GM12878 (cell line): ENCODE results near the gene KISS1R. TPM values are rescaled to one million over a fixed set of nuclear protein-coding genes. Genes with fewer than 3 reads are reported as not detected.

ENCODE experiments used
- ATAC-seq: fragments of 200-7000 bp; cut with Tn5 transposase; 3 replicates; pipeline ENCODE4 v1.9.1; 2020; ENCODE audit warnings: mild to moderate bottlenecking, moderate library complexity
- BruUV-seq: library from RNA; stranded (reverse); fragments of 400-500 nt; replicated peaks from 2 replicates; lab custom pipeline; 2021; lab: Mats Ljungman, UMichigan
- CTCF ChIA-PET: fragments of 300-600 bp; sonication (Branson Sonifier 250); formaldehyde crosslinking; extraction: SDS; loops from one replicate; lab custom pipeline; 2021; ENCODE audit warnings: inconsistent platforms; lab: Yijun Ruan, JAX
- POLR2A ChIA-PET: fragments of 350-600 bp; formaldehyde crosslinking; extraction: SDS; loops from one replicate; lab custom pipeline; 2021; ENCODE audit warnings: inconsistent platforms; lab: Charles Lee
- RAD21 ChIA-PET: fragments of 300-600 bp; sonication (Branson Sonifier 250); formaldehyde crosslinking; loops from one replicate; lab custom pipeline; 2023; ENCODE audit warnings: antibody characterized with exemption; ENCODE audit not compliant: unreplicated experiment; lab: Charles Lee
- SMC1A ChIA-PET: fragments of 300-600 bp; sonication (Branson Sonifier 250); formaldehyde crosslinking; loops from one replicate; lab custom pipeline; 2023; ENCODE audit not compliant: unreplicated experiment, uncharacterized antibody; lab: Charles Lee
- DNase-seq: peaks from one replicate; pipeline ENCODE4 v3.0.0-alpha.2; 2011; ENCODE audit warnings: low read depth, low spot score
- FAIRE-seq: peaks from 3 replicates; lab custom pipeline; 2011; peaks lifted over from hg19 to GRCh38; lab: Jason Lieb, UNC
- H2AFZ ChIP-seq: 2 replicates; pipeline ENCODE4 v1.6.0; 2011; ENCODE audit warnings: low read depth, low read length, control low read depth; ENCODE audit not compliant: control insufficient read depth
- H3K27ac ChIP-seq: 2 replicates; pipeline ENCODE4 v1.5.1; 2011; ENCODE audit warnings: control low read depth; ENCODE audit not compliant: control insufficient read depth, insufficient read depth
- H3K27me3 ChIP-seq, 2 experiments: replicated peaks in 1 of 2; 2 replicates each; pipeline versions ENCODE4 v1.6.0 to v1.6.1; 2011; ENCODE audit warnings: low read length in 1 of 2; ENCODE audit not compliant: control insufficient read depth in 2 of 2, insufficient read depth in 2 of 2
- H3K36me3 ChIP-seq, 2 experiments: 2 replicates each; pipeline ENCODE4 v1.5.1; 2011; ENCODE audit warnings: low read length in 1 of 2; ENCODE audit not compliant: control insufficient read depth in 2 of 2, insufficient read depth in 2 of 2
- H3K4me1 ChIP-seq: 2 replicates; pipeline ENCODE4 v1.6.1; 2011; ENCODE audit warnings: mild to moderate bottlenecking, low read length, moderate library complexity, mixed read lengths; ENCODE audit not compliant: control insufficient read depth, insufficient read depth
- H3K4me2 ChIP-seq: 2 replicates; pipeline ENCODE4 v1.6.0; 2011; ENCODE audit warnings: control low read depth; ENCODE audit not compliant: control insufficient read depth, insufficient read depth
- H3K4me3 ChIP-seq: fragments of 200-600 bp; sonication (generic); 2 replicates; pipeline ENCODE4 v1.5.1; 2016
- H3K79me2 ChIP-seq: 2 replicates; pipeline ENCODE4 v1.6.0; 2011; ENCODE audit warnings: low read length; ENCODE audit not compliant: control insufficient read depth, insufficient read depth
- H3K9ac ChIP-seq: 2 replicates; pipeline ENCODE4 v1.8.0; 2011; ENCODE audit warnings: low read length, control low read depth, mixed read lengths; ENCODE audit not compliant: control insufficient read depth, insufficient read depth
- H3K9me3 ChIP-seq: replicated peaks from 3 replicates; pipeline ENCODE4 v1.5.1; 2011; ENCODE audit warnings: mild to moderate bottlenecking, low read length; ENCODE audit not compliant: control insufficient read depth, insufficient read depth
- H4K20me1 ChIP-seq: 2 replicates; pipeline ENCODE4 v1.6.0; 2011; ENCODE audit not compliant: control insufficient read depth, insufficient read depth
- ATF7 ChIP-seq: fragments of 450-650 bp; IDR thresholded peaks from 2 replicates; pipeline ENCODE4 v1.6.1; 2016; ENCODE audit warnings: low read depth, mild to moderate bottlenecking
- BMI1 ChIP-seq: fragments of 450-650 bp; IDR thresholded peaks from 2 replicates; pipeline ENCODE4 v1.6.1; 2016; ENCODE audit warnings: mild to moderate bottlenecking, moderate library complexity, borderline replicate concordance
- BRCA1 ChIP-seq: IDR thresholded peaks from 2 replicates; pipeline ENCODE4 v1.6.1; 2011; ENCODE audit warnings: low read depth, low read length, improper control_type of control experiment
- CHD2 ChIP-seq: IDR thresholded peaks from 2 replicates; pipeline ENCODE4 v1.6.1; 2011; ENCODE audit warnings: low read depth, low read length, improper control_type of control experiment, borderline replicate concordance
- CHD4 ChIP-seq: fragments of 200-600 bp; sonication (generic); IDR thresholded peaks from 2 replicates; pipeline ENCODE4 v1.6.1; 2016; ENCODE audit warnings: mild to moderate bottlenecking
- E4F1 ChIP-seq: fragments of 450-650 bp; IDR thresholded peaks from 2 replicates; pipeline ENCODE4 v1.6.1; 2018; ENCODE audit warnings: borderline replicate concordance, mild to moderate bottlenecking; ENCODE audit not compliant: partially characterized antibody
- HDGF ChIP-seq: fragments of 450-650 bp; IDR thresholded peaks from 2 replicates; pipeline ENCODE4 v1.6.1; 2016; ENCODE audit warnings: antibody characterized with exemption
- IKZF2 ChIP-seq, 2 experiments: fragments of 450-650 bp; IDR thresholded peaks; 2 replicates each; pipeline ENCODE4 v1.6.1; 2017; ENCODE audit warnings: mild to moderate bottlenecking in 2 of 2, moderate library complexity in 2 of 2
- KDM1A ChIP-seq: fragments of 200-600 bp; sonication (generic); IDR thresholded peaks from 2 replicates; pipeline ENCODE4 v1.6.1; 2016; ENCODE audit warnings: borderline replicate concordance
- KLF5 ChIP-seq: fragments of 450-650 bp; IDR thresholded peaks from 2 replicates; pipeline ENCODE4 v1.6.1; 2014; ENCODE audit warnings: mild to moderate bottlenecking; ENCODE audit not compliant: partially characterized antibody
- MAX ChIP-seq: IDR thresholded peaks from 2 replicates; pipeline ENCODE4 v1.6.1; 2012; ENCODE audit warnings: low read depth, low read length, improper control_type of control experiment
- NBN ChIP-seq: fragments of 450-650 bp; IDR thresholded peaks from 2 replicates; pipeline ENCODE4 v1.6.1; 2016
- NFIC ChIP-seq: IDR thresholded peaks from 2 replicates; pipeline ENCODE4 v1.6.1; 2012; ENCODE audit warnings: low read depth, mild to moderate bottlenecking, inconsistent platforms, low read length, moderate library complexity
- NR2C1 ChIP-seq: fragments of 450-650 bp; IDR thresholded peaks from 2 replicates; pipeline ENCODE4 v1.6.1; 2017; ENCODE audit warnings: antibody characterized with exemption, mild to moderate bottlenecking, moderate library complexity
- RBBP5 ChIP-seq: fragments of 200-600 bp; sonication (generic); conservative IDR thresholded peaks from 2 replicates; pipeline ENCODE4 v1.6.1; 2016
- SMAD5 ChIP-seq: IDR thresholded peaks from 2 replicates; pipeline ENCODE4 v1.6.1; 2016; ENCODE audit warnings: antibody characterized with exemption, low read depth
- TARDBP ChIP-seq: IDR thresholded peaks from 2 replicates; pipeline ENCODE4 v1.6.1; 2016; ENCODE audit warnings: borderline replicate concordance
- TCF7 ChIP-seq: IDR thresholded peaks from 2 replicates; pipeline ENCODE4 v1.6.1; 2014; ENCODE audit warnings: antibody characterized with exemption, borderline replicate concordance
- WGBS: methylation state at CpG from one replicate; pipeline ENCODE4 v1.1.6; 2016; ENCODE audit warnings: low lambda C conversion rate; ENCODE audit not compliant: insufficient replicate concordance, insufficient coverage; ENCODE audit errors: missing lambda C conversion rate; 5-methylcytosine and 5-hydroxymethylcytosine counted together
- in situ Hi-C: fragments of 300-500 bp; cut with MboI; formaldehyde crosslinking; loops from 9 replicates; pipeline ENCODE4 v1.14.3; 2018; ENCODE audit warnings: mixed read lengths
- intact Hi-C: fragments of 100-400 bp; cut with micrococcal nuclease; formaldehyde crosslinking; loops from one replicate; pipeline ENCODE4 v1.14.2; 2022; ENCODE audit not compliant: unreplicated experiment
- polyA plus RNA-seq, 11 experiments: library from polyadenylated mRNA; depleted of rRNA in 4 of 11; unstranded in 6 of 11; stranded (reverse) in 5 of 11; fragments of >200 nt; fragmentation: Nextera tagmentation in 4 of 11; fragmentation: Illumina TruSeq in 1 of 11; extraction: Ambion mirVana in 4 of 11; extraction: Trizol in 1 of 11; gene quantifications; 1 replicate in 1 of 11; 2 replicates in 10 of 11; pipeline versions ENCODE4 v1.2.1 to v1.2.3, GENCODE V29; 2011 to 2016; ENCODE audit warnings: inconsistent platforms in 2 of 11, missing spikeins in 2 of 11, low read depth in 1 of 11
- total RNA-seq, 4 experiments: library from RNA; depleted of rRNA in 3 of 4; stranded (reverse); fragments of >200 nt in 3 of 4; fragmentation: Illumina TruSeq in 1 of 4; extraction: Trizol in 1 of 4; gene quantifications; 2 replicates each; pipeline versions ENCODE4 v1.2.1 to v1.2.3, GENCODE V29; 2013 to 2021
- TF ChIP-seq, protein P1 (sequence below): fragments of 150-350 bp; IDR thresholded peaks from 2 replicates; pipeline ENCODE4 v1.6.1; 2016; ENCODE audit warnings: low read depth, low read length
- TF ChIP-seq, protein P2 (sequence below): IDR thresholded peaks from 2 replicates; pipeline ENCODE4 v1.6.1; 2011; ENCODE audit warnings: borderline replicate concordance, low read depth, mild to moderate bottlenecking, moderate library complexity, mixed read lengths, low read length; ENCODE audit not compliant: insufficient read depth; ENCODE audit errors: extremely low read length

Gene KISS1R
- total and polyA plus RNA-seq, 10 of the 15 experiments (the other 5 are each of a cell fraction or from before 2014, with no cell fraction given): 0.13 to 2.7 (median 1.4) TPM; not detected in 3

- FAIRE-seq: no peak
- TF ChIP-seq IKZF2 (IDR thresholded peaks at IDR 0.05) (no peak), E4F1 (no peak), RBBP5 (no peak), BMI1 (no peak), MAX (no peak), SMAD5 (no peak), NBN (no peak), KDM1A (no peak), NFIC (no peak), TCF7 (no peak), BRCA1 (no peak), HDGF (no peak), KLF5 (no peak), NR2C1 (no peak), ATF7 (no peak), CHD4 (no peak), CHD2 (no peak), TARDBP (no peak)
- TF ChIP-seq, protein P1, sequence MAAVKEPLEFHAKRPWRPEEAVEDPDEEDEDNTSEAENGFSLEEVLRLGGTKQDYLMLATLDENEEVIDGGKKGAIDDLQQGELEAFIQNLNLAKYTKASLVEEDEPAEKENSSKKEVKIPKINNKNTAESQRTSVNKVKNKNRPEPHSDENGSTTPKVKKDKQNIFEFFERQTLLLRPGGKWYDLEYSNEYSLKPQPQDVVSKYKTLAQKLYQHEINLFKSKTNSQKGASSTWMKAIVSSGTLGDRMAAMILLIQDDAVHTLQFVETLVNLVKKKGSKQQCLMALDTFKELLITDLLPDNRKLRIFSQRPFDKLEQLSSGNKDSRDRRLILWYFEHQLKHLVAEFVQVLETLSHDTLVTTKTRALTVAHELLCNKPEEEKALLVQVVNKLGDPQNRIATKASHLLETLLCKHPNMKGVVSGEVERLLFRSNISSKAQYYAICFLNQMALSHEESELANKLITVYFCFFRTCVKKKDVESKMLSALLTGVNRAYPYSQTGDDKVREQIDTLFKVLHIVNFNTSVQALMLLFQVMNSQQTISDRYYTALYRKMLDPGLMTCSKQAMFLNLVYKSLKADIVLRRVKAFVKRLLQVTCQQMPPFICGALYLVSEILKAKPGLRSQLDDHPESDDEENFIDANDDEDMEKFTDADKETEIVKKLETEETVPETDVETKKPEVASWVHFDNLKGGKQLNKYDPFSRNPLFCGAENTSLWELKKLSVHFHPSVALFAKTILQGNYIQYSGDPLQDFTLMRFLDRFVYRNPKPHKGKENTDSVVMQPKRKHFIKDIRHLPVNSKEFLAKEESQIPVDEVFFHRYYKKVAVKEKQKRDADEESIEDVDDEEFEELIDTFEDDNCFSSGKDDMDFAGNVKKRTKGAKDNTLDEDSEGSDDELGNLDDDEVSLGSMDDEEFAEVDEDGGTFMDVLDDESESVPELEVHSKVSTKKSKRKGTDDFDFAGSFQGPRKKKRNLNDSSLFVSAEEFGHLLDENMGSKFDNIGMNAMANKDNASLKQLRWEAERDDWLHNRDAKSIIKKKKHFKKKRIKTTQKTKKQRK: no peak
- TF ChIP-seq, protein P2, sequence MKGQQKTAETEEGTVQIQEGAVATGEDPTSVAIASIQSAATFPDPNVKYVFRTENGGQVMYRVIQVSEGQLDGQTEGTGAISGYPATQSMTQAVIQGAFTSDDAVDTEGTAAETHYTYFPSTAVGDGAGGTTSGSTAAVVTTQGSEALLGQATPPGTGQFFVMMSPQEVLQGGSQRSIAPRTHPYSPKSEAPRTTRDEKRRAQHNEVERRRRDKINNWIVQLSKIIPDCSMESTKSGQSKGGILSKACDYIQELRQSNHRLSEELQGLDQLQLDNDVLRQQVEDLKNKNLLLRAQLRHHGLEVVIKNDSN: no peak
- TF ChIP-seq, all 136 proteins: peak for 0
- 93% methylated on average over 20 of the region's 22 CpGs for WGBS
- H3K4me1 ChIP-seq: peaks cover 27% of the 10 kb centered on the region
- CTCF ChIA-PET: interaction anchor here (1.0 kb wide), 1 partner anchor 20 kb away, joined by 4 read pairs; no protein-coding TSS in a partner anchor
- DNase-seq: no peak
- no peak overlapping the region for H3K9ac ChIP-seq
- H3K4me2 ChIP-seq: no peak overlapping the region
- H3K27ac ChIP-seq: no peak overlapping the region
- POLR2A ChIA-PET: no interaction called here
- peaks cover 14 to 26% of the 10 kb centered on the region in 2 experiments for H3K36me3 ChIP-seq
- no peak overlapping the region for H3K4me3 ChIP-seq
- peaks cover 59% of the 10 kb centered on the region for H3K79me2 ChIP-seq
- no peak overlapping the region for H2AFZ ChIP-seq
- no peak for ATAC-seq
- RAD21 ChIA-PET: no interaction called here
- H3K27me3 ChIP-seq: no peaks in the 10 kb centered on the region
- SMC1A ChIA-PET: interaction anchor here (1.0 kb wide), 1 partner anchor 12 kb away, joined by 3 read pairs; no protein-coding TSS in a partner anchor
- H3K9me3 ChIP-seq: no peaks in the 10 kb centered on the region
- intact Hi-C loops (no loop called here), in situ Hi-C loops (no loop called here)
- H4K20me1 ChIP-seq: no peaks in the 10 kb centered on the region
- no TSS peak for BruUV-seq
These were observed 27.6 kb downstream of the KISS1R start for GRCh38 chr19:944663-945241.
